VCaP (cell line): Measurements from ENCODE around the gene STARD13.

Source experiments
- H3K27ac ChIP-seq: fragments of 450-650 bp; 2 replicates; pipeline ENCODE4 v1.5.1; 2017
- TF ChIP-seq, protein P1 (sequence below): fragments of 450-650 bp; conservative IDR thresholded peaks from 2 replicates; pipeline ENCODE4 v1.5.1; 2017; ENCODE audit warnings: mild to moderate bottlenecking, moderate library complexity

The STARD13 gene

DNA sequence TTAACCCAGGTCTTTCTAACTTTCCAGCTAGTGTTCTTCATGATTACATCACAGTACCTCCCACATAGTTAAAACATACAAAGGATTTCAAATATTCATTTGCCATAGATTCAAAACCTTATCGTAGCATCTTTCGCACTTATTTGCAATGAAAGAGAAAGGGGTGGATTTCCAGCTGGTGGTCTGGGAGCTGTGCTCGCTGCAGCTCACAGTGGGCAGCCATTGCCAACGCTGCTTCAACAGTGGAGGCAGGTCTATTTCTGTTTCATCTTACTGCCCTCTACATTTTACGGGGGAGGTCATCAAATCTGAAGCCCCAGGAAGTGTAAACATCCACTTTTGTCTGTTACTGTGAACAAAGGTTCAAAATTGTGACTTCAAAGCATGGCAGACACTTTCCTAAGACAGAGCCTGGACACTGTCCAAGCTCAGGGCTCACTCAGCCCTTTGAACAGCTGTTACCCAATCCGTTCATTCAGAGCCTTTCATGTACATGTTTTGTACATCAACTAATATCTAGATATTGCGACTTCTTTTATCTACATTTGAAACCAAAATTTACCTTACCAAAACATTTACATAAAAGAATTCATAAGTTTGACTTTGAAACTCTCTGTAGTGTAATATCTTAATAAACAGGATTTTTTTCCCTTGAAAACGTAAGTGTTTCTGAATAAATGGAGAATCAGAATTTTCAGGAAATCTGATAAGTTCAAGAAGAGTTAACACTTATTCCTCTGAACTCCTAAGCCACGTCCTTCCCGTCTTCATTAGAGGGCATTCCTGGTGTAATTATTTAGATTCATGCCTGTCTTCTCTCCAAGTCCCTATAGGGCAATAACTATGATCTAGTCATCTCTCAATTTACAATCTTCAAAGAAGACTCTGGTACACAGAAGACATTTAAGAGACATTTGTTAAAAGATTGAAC lies 25.1 kb downstream of the STARD13 start:
- no peak overlapping the region for H3K27ac ChIP-seq
- TF ChIP-seq, protein P1, sequence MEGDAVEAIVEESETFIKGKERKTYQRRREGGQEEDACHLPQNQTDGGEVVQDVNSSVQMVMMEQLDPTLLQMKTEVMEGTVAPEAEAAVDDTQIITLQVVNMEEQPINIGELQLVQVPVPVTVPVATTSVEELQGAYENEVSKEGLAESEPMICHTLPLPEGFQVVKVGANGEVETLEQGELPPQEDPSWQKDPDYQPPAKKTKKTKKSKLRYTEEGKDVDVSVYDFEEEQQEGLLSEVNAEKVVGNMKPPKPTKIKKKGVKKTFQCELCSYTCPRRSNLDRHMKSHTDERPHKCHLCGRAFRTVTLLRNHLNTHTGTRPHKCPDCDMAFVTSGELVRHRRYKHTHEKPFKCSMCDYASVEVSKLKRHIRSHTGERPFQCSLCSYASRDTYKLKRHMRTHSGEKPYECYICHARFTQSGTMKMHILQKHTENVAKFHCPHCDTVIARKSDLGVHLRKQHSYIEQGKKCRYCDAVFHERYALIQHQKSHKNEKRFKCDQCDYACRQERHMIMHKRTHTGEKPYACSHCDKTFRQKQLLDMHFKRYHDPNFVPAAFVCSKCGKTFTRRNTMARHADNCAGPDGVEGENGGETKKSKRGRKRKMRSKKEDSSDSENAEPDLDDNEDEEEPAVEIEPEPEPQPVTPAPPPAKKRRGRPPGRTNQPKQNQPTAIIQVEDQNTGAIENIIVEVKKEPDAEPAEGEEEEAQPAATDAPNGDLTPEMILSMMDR = no peak

DNA sequence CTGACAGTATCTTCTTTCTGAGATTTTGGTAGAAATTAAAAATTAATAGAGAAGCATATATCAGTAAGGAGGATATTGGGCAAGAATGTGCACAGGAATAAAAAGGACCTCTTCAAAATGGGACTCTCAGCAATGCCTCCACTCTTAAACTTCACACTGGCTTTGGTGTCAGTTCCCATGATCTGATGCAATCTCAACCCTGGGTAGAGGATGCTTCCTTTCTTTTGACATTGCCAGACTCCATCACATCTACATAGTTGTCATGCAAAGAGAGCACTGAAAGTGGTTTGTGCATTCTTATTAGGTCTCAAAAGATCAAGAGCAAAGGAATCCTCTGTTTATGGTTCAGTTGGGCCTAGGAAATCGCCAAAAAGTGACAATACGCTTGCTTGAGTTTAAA lies 26.3 kb downstream of the STARD13 start:
- no peak overlapping the region for H3K27ac ChIP-seq
- TF ChIP-seq, protein P1 = no peak

DNA sequence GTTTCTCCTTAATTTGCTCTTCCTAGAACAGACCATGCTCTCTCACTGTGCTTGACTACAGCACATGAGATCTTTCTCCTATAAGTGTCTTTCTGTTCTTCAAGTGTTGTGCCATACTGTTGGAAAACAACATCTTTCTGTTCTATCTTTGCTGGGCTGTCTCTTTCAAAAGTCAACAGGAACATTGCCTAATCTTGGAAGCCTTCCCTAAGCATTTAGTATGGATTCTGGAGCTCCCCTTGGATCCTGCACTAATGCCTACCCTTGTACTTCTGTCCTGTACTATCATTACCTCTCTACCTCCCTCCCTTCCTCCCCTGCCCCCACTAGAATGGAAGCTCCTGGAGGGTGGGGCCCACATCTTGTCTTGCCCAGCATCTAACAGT lies 26.8 kb downstream of the STARD13 start:
- TF ChIP-seq, protein P1 = no peak

DNA sequence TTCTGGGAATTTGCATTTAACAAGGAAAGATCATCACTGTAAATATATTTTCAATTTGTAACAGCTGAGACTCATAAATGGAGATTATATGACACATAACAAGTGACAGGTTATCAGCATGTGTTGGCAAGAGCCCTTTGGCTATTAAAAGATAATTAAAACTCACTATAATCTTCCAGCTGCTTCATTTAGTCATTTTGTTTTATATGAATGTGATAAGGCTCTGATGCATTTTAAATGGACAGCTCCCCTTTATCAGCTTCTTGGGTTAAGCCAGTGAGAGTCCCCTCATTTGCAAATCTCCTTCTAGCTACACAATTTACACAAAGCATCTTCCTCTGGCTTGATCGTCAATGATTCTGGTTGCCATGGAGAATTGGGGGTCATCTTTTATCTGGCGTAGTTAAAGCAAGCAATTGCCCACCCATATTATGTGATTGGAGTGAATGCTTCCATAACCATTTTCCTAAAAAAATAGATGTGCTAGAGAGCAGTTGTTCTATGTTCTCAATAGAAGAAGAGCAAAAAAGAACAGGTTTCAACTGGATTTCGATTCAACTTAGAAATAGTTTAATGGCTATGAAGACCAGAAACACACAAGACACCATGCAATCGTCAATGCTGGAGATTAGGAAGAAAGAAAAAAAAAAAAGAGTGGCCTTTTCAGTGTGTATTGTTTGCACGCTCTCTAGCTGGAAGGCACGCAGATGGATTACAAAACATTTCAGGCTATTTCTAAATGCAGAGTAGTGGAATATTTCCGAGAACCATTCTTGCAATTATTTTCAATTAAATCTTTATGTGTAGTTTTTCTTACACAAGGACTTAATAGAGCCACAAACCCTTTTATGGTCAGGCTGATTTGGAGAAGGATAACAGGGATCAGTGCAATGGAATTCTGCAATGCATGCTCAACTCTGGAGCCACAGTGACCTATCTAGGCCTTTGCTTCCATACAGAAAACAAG lies 27.4 kb downstream of the STARD13 start:
- no peak overlapping the region for H3K27ac ChIP-seq
- TF ChIP-seq, protein P1 = no peak

More for the DNA sequence above, 26.8 kb downstream of the STARD13 start:
- H3K27ac ChIP-seq = no peak overlapping the region

DNA sequence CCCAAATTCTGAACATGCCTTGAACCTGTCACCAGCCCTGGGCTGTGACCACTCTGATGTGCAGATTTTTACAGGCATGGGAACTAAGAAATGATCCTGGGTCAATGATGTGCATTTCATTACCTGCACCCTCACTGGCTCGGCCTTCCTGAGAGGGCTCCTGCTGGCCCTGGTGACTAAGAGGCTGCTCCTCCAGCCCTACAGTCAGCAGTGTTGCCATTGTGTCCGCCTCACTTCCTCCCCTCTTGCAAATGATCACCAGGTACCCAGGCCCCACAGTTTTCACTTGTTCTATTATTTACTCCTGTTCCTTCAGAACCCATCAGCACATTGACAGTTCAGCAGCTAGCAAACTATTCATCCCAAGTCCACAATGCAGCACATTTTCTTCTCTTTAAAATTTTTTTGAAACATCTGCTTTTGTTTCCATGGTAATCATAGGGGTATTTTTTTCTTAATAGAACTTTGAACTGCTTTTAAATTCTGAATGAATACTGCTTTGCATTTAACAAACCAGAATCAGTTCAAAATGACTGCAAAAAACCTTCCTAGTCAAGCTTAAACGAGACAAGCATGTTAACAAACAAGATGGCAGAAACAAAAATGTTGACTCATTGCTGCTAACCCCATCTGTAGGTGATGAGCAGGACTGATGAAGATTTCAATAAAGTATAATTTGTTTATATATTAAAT lies 29.3 kb downstream of the STARD13 start:
- TF ChIP-seq, protein P1 = no peak

DNA sequence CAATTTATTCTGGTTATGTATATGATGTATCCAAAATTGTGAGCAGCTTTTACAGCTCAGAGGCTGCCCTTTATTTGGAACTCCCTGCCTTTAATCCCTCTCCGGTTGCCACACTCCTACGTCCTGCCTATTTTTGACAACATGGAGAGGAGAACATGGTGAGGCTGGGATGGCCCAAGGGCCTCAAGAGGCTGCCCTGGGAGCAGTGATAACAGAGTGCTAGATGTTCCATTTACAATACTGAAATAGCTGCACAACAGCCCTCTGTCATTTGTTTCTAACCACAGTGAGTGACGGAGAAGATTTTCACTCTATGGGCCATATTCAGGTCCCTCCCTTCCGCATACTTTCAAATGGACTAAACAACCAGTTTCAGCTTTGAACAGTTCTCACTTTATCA lies 33.4 kb downstream of the STARD13 start:
- TF ChIP-seq, protein P1 = no peak

More for the DNA sequence above, 29.3 kb downstream of the STARD13 start:
- H3K27ac ChIP-seq = no peak overlapping the region; the same call in 1 of the 2 replicates

More for the DNA sequence above, 33.4 kb downstream of the STARD13 start:
- H3K27ac ChIP-seq = no peak overlapping the region
